GM19455 (cell line): ENCODE measurements around the gene TAF1C.

ENCODE experiments used
- ATAC-seq: cut with Tn5 transposase; IDR thresholded peaks from one replicate; pipeline ENCODE4 v1.9.1; 2021; ENCODE audit not compliant: unreplicated experiment

The TAF1C gene

GRCh38 chr16:84136331-84137125 lies 50.3 kb downstream of the TAF1C start:
- no peak for ATAC-seq

GRCh38 chr16:84132527-84133285 lies 54.2 kb downstream of the TAF1C start:
- no peak for ATAC-seq

- ATAC-seq = no peak
Measured at GRCh38 chr16:84131117-84131516, 55.7 kb downstream of the TAF1C start.
